Measurements from ENCODE around the gene IGFBP5. TPM values are rescaled to one million over a fixed set of nuclear protein-coding genes. Genes with fewer than 3 reads are reported as not detected.

IGFBP5 gene
- polyA plus RNA-seq, 3 donors: not detected

- peak overlapping the region in 1 of 3 experiments; percentile 72 for H3K4me3 ChIP-seq (replicated peaks in 1 of 3; ENCODE audit: low read depth in 2 of 3, low read length in 3 of 3)
- Mint-ChIP-seq H3K4me3 (peak overlapping the region; percentile 39 to 94), H3K4me1 (peaks cover 43% of the 10 kb centered on the region), H3K27me3 (ENCODE audit: low read depth in 3 of 3) (peaks cover 49 to 70% (median 60%) of the 10 kb centered on the region in 3 donors), H3K36me3 (peaks cover 4 to 9% of the 10 kb centered on the region in 2 donors), H3K27ac (no peak overlapping the region), H3K9me3 (peaks cover 0 to 21% (median 7%) of the 10 kb centered on the region in 7 donors)
- DNase-seq: no peak
- peaks cover 41 to 49% of the 10 kb centered on the region in 2 donors for H3K4me1 ChIP-seq (ENCODE audit: control insufficient read depth in 1 of 2, insufficient read depth in 2 of 2, low read length in 2 of 2)
- H3K27me3 ChIP-seq (ENCODE audit: control insufficient read depth in 2 of 2, insufficient read depth in 2 of 2, low read length in 2 of 2): peaks cover 24 to 46% of the 10 kb centered on the region in 2 donors
- no peak overlapping the region for H2AFZ ChIP-seq (ENCODE audit: insufficient read depth, low read depth, low read length, poor library complexity, severe bottlenecking)
- 0% methylated on average over 2 of the region's 7 CpGs for WGBS (ENCODE audit: insufficient coverage)
- H3K79me2 ChIP-seq (ENCODE audit: insufficient read depth, low read length): no peaks in the 10 kb centered on the region
- H3K36me3 ChIP-seq (replicated peaks in 1 of 2; ENCODE audit: control insufficient read depth in 1 of 2, insufficient read depth in 2 of 2, low read length in 2 of 2): no peaks in the 10 kb centered on the region
- TF ChIP-seq CTCF (IDR thresholded peaks at IDR 0.05): no peak
- no peaks in the 10 kb centered on the region for H3K9me3 ChIP-seq (replicated peaks in 1 of 2; ENCODE audit: control insufficient read depth in 1 of 2, insufficient read depth in 1 of 2, low read length in 2 of 2)
- intact Hi-C loops (cut with micrococcal nuclease): no loop called here
- no peak overlapping the region for H3K9ac ChIP-seq (ENCODE audit: insufficient read depth, low read length, poor library complexity, severe bottlenecking)
- no peaks in the 10 kb centered on the region for H4K20me1 ChIP-seq (ENCODE audit: insufficient read depth, low read length)
- H3K4me2 ChIP-seq (replicated peaks; ENCODE audit: extremely low read depth, low read length, poor library complexity, severe bottlenecking): peak overlapping the region; percentile 88
- no peak overlapping the region for H3K27ac ChIP-seq (ENCODE audit: low read depth in 1 of 2, low read length in 2 of 2)
Measured at GRCh38 chr2:216635171-216635570, 60.2 kb downstream of the IGFBP5 start.

- TF ChIP-seq CTCF (IDR thresholded peaks at IDR 0.05): no peak
- H3K27ac Mint-ChIP-seq: peak overlapping the region in 1 of 7 donors; percentile 6
- no peak overlapping the region for H3K9ac ChIP-seq (ENCODE audit: insufficient read depth, low read length, poor library complexity, severe bottlenecking)
- peaks cover 0 to 21% (median 7%) of the 10 kb centered on the region in 7 donors for H3K9me3 Mint-ChIP-seq
- no peaks in the 10 kb centered on the region for H3K79me2 ChIP-seq (ENCODE audit: insufficient read depth, low read length)
- H3K36me3 ChIP-seq (replicated peaks in 1 of 2; ENCODE audit: control insufficient read depth in 1 of 2, insufficient read depth in 2 of 2, low read length in 2 of 2): no peaks in the 10 kb centered on the region
- peaks cover 4 to 9% of the 10 kb centered on the region in 2 donors for H3K36me3 Mint-ChIP-seq
- intact Hi-C loops (cut with micrococcal nuclease): no loop called here
- no peak for DNase-seq
- H3K4me2 ChIP-seq (replicated peaks; ENCODE audit: extremely low read depth, low read length, poor library complexity, severe bottlenecking): peak overlapping the region; percentile 88
- H3K27me3 Mint-ChIP-seq (ENCODE audit: low read depth in 3 of 3): peaks cover 49 to 74% (median 66%) of the 10 kb centered on the region in 3 donors
- H3K4me1 Mint-ChIP-seq: peaks cover 43% of the 10 kb centered on the region
- H2AFZ ChIP-seq (ENCODE audit: insufficient read depth, low read depth, low read length, poor library complexity, severe bottlenecking): peak overlapping the region; percentile 70
- peaks cover 24 to 46% of the 10 kb centered on the region in 2 donors for H3K27me3 ChIP-seq (ENCODE audit: control insufficient read depth in 2 of 2, insufficient read depth in 2 of 2, low read length in 2 of 2)
- H4K20me1 ChIP-seq (ENCODE audit: insufficient read depth, low read length): no peaks in the 10 kb centered on the region
- H3K4me1 ChIP-seq (ENCODE audit: control insufficient read depth in 1 of 2, insufficient read depth in 2 of 2, low read length in 2 of 2): peaks cover 41 to 49% of the 10 kb centered on the region in 2 donors
- H3K9me3 ChIP-seq (replicated peaks in 1 of 2; ENCODE audit: control insufficient read depth in 1 of 2, insufficient read depth in 1 of 2, low read length in 2 of 2): no peaks in the 10 kb centered on the region
- no peak overlapping the region for H3K27ac ChIP-seq (ENCODE audit: low read depth in 1 of 2, low read length in 2 of 2)
- H3K4me3 ChIP-seq (replicated peaks in 1 of 3; ENCODE audit: low read depth in 2 of 3, low read length in 3 of 3): peak overlapping the region in 1 of 3 experiments; percentile 72
- 6% methylated on average over 5 of the region's 23 CpGs for WGBS (ENCODE audit: insufficient coverage)
- H3K4me3 Mint-ChIP-seq: peak overlapping the region; percentile 75 to 94
Measured at GRCh38 chr2:216634370-216635148, 60.8 kb downstream of the IGFBP5 start.

All from CD14-positive monocyte (primary cell).